ENCODE results near the gene ACVR1.

Gene ACVR1

GRCh38 chr2:157853211-157853610, 22.9 kb downstream of the ACVR1 start:
- DNase-seq (ENCODE audit: low read depth): no peak

GRCh38 chr2:157849591-157849990, 26.5 kb downstream of the ACVR1 start:
- no peak for DNase-seq (ENCODE audit: low read depth)

- no peak for DNase-seq (ENCODE audit: low read depth)
These were observed 27.9 kb downstream of the ACVR1 start for GRCh38 chr2:157848213-157848612.

- DNase-seq (ENCODE audit: low read depth): no peak
These were observed 31.0 kb downstream of the ACVR1 start for GRCh38 chr2:157845081-157845480.

GRCh38 chr2:157843935-157844334, 32.2 kb downstream of the ACVR1 start:
- no peak for DNase-seq (ENCODE audit: low read depth)

GRCh38 chr2:157843081-157843480, 33.0 kb downstream of the ACVR1 start:
- DNase-seq (ENCODE audit: low read depth): no peak

- DNase-seq (ENCODE audit: low read depth): no peak
These were observed 33.8 kb downstream of the ACVR1 start for GRCh38 chr2:157842106-157842879.

- DNase-seq (ENCODE audit: low read depth): no peak
These were observed 34.6 kb downstream of the ACVR1 start for GRCh38 chr2:157841485-157841884.

- no peak for DNase-seq (ENCODE audit: low read depth)
These were observed 35.5 kb downstream of the ACVR1 start for GRCh38 chr2:157840568-157841156.

- no peak for DNase-seq (ENCODE audit: low read depth)
These were observed 36.3 kb downstream of the ACVR1 start for GRCh38 chr2:157839822-157840221.

GRCh38 chr2:157839162-157839801, 36.8 kb downstream of the ACVR1 start:
- no peak for DNase-seq (ENCODE audit: low read depth)

GRCh38 chr2:157838442-157839161, 37.5 kb downstream of the ACVR1 start:
- DNase-seq (ENCODE audit: low read depth): no peak

GRCh38 chr2:157837851-157838441, 38.2 kb downstream of the ACVR1 start:
- no peak for DNase-seq (ENCODE audit: low read depth)

GRCh38 chr2:157836531-157836930, 39.6 kb downstream of the ACVR1 start:
- DNase-seq (ENCODE audit: low read depth): no peak

GRCh38 chr2:157835425-157835824, 40.7 kb downstream of the ACVR1 start:
- no peak for DNase-seq (ENCODE audit: low read depth)

- no peak for DNase-seq (ENCODE audit: low read depth)
These were observed 41.1 kb downstream of the ACVR1 start for GRCh38 chr2:157835006-157835405.

GRCh38 chr2:157833721-157834120, 42.4 kb downstream of the ACVR1 start:
- no peak for DNase-seq (ENCODE audit: low read depth)

- DNase-seq (ENCODE audit: low read depth): no peak
These were observed 44.4 kb downstream of the ACVR1 start for GRCh38 chr2:157831573-157832315.

- no peak for DNase-seq (ENCODE audit: low read depth)
These were observed 45.2 kb downstream of the ACVR1 start for GRCh38 chr2:157830696-157831570.

GRCh38 chr2:157830266-157830665, 45.9 kb downstream of the ACVR1 start:
- no peak for DNase-seq (ENCODE audit: low read depth)

- no peak for DNase-seq (ENCODE audit: low read depth)
These were observed 48.8 kb downstream of the ACVR1 start for GRCh38 chr2:157827377-157827776.

Measured in stimulated activated CD8-positive, alpha-beta memory T cell treated with anti-CD3 and anti-CD28 coated beads, Interleukin-7, amount 100 ng/mL, for 24 hours (primary cell).